Osteoblast (primary cell): ENCODE results near the gene ZMAT5. TPM values are rescaled to one million over a fixed set of nuclear protein-coding genes. Genes with fewer than 3 reads are reported as not detected.

Source experiments
- DNase-seq: peaks from one replicate; pipeline ENCODE4 v3.0.0; 2011; ENCODE audit warnings: low spot score, mixed read lengths; ENCODE audit not compliant: insufficient read length; ENCODE audit errors: missing footprints
- H2AFZ ChIP-seq: 2 replicates; pipeline ENCODE4 v1.6.0; 2011; ENCODE audit warnings: mild to moderate bottlenecking, low read length
- H3K27ac ChIP-seq: 2 replicates; pipeline ENCODE4 v1.5.1; 2011; ENCODE audit warnings: mild to moderate bottlenecking, low read depth, low read length, moderate library complexity
- H3K27me3 ChIP-seq: 2 replicates; pipeline ENCODE4 v1.6.0; 2012; ENCODE audit warnings: mild to moderate bottlenecking, control low read depth, inconsistent platforms, low read length, moderate library complexity; ENCODE audit not compliant: insufficient read depth
- H3K36me3 ChIP-seq: 2 replicates; pipeline ENCODE4 v1.5.1; 2011; ENCODE audit warnings: mild to moderate bottlenecking, low read length, control low read depth, moderate library complexity; ENCODE audit not compliant: insufficient read depth
- H3K4me1 ChIP-seq: 2 replicates; pipeline ENCODE4 v1.5.1; 2011; ENCODE audit warnings: mild to moderate bottlenecking, low read length, control low read depth, moderate library complexity; ENCODE audit not compliant: insufficient read depth
- H3K4me2 ChIP-seq: 2 replicates; pipeline ENCODE4 v1.6.0; 2011; ENCODE audit warnings: mild to moderate bottlenecking, low read length; ENCODE audit not compliant: insufficient read depth
- H3K4me3 ChIP-seq: fragments of 200-600 bp; sonication (generic); 3 replicates; pipeline ENCODE4 v1.5.1; 2012; ENCODE audit warnings: mild to moderate bottlenecking, low read length, inconsistent platforms; ENCODE audit not compliant: insufficient read depth
- H3K79me2 ChIP-seq: 2 replicates; pipeline ENCODE4 v1.6.0; 2012; ENCODE audit warnings: mild to moderate bottlenecking, low read length, control low read depth, inconsistent platforms; ENCODE audit not compliant: insufficient read depth
- H3K9me3 ChIP-seq: 2 replicates; pipeline ENCODE4 v1.5.1; 2011; ENCODE audit warnings: low read depth, low read length, control low read depth
- H4K20me1 ChIP-seq: 2 replicates; pipeline ENCODE4 v1.6.0; 2012; ENCODE audit warnings: mild to moderate bottlenecking, low read length, control low read depth; ENCODE audit not compliant: insufficient read depth
- total RNA-seq: library from RNA; depleted of rRNA; stranded (reverse); fragments of >200 nt; gene quantifications from 2 replicates; pipeline ENCODE4 v1.2.3, GENCODE V29; 2012
- TF ChIP-seq, protein P1 (sequence below): IDR thresholded peaks from 2 replicates; pipeline ENCODE4 v1.5.1; 2011; ENCODE audit warnings: mild to moderate bottlenecking, low read depth, low read length, moderate library complexity; ENCODE audit errors: extremely low read depth

The ZMAT5 gene
- total RNA-seq, 1 donor = 15.6 TPM

DNA sequence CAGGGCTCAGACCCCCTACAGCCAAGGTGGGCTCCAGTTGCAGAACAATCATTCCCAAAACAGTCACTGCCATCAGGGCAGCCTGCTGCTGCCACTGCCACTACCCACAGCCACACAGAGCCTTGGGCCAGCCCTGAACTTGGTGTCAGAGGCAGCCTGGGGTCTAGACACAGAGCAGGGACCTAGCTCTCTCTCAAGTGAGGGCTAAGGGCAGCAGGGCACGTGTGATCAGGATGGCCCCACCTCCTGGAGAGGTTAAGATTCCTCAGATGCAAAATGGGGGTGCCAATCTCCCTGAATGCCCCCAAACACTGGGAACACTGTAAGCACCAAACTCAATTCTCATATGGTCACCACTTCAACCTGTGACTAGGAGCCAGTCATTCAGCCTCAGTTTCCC is 31.4 kb downstream of the ZMAT5 start:
- TF ChIP-seq, protein P1, sequence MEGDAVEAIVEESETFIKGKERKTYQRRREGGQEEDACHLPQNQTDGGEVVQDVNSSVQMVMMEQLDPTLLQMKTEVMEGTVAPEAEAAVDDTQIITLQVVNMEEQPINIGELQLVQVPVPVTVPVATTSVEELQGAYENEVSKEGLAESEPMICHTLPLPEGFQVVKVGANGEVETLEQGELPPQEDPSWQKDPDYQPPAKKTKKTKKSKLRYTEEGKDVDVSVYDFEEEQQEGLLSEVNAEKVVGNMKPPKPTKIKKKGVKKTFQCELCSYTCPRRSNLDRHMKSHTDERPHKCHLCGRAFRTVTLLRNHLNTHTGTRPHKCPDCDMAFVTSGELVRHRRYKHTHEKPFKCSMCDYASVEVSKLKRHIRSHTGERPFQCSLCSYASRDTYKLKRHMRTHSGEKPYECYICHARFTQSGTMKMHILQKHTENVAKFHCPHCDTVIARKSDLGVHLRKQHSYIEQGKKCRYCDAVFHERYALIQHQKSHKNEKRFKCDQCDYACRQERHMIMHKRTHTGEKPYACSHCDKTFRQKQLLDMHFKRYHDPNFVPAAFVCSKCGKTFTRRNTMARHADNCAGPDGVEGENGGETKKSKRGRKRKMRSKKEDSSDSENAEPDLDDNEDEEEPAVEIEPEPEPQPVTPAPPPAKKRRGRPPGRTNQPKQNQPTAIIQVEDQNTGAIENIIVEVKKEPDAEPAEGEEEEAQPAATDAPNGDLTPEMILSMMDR = no peak
- Histone ChIP-seq H3K9me3 (no peaks in the 10 kb centered on the region), H3K4me1 (no peaks in the 10 kb centered on the region), H3K4me2 (no peak overlapping the region), H3K79me2 (no peaks in the 10 kb centered on the region), H2AFZ (no peak overlapping the region), H3K27ac (no peak overlapping the region), H3K36me3 (no peaks in the 10 kb centered on the region), H3K4me3 (no peak overlapping the region), H3K27me3 (no peaks in the 10 kb centered on the region), H4K20me1 (no peaks in the 10 kb centered on the region)
- peak; percentile 84 for DNase-seq

DNA sequence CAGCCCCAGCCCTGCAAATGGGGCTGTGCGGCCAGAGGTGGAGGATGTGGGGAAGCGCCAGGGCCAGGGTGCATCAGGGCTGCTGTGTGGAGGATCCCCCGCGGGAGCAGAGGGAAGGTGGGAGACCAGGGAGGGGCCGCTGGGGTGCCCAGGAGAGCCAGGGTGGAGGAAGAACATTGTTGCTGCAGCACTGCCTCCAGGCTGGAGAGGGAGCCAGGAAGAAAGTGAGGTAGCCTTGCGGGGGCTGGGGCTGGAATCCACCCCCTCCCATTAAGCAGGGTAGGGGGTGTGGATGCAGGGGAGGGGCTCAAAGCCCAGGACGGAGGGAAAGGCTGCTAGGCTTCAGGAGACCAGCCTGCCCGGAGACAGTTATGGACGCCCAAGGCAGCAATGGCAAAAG is 32.0 kb downstream of the ZMAT5 start:
- H4K20me1 ChIP-seq = no peaks in the 10 kb centered on the region
- H3K27me3 ChIP-seq = no peaks in the 10 kb centered on the region
- no peak overlapping the region for H3K27ac ChIP-seq
- H3K79me2 ChIP-seq = no peaks in the 10 kb centered on the region
- H3K4me1 ChIP-seq = no peaks in the 10 kb centered on the region
- no peak overlapping the region for H3K4me2 ChIP-seq
- H3K4me3 ChIP-seq = no peak overlapping the region
- no peaks in the 10 kb centered on the region for H3K9me3 ChIP-seq
- H2AFZ ChIP-seq = no peak overlapping the region
- DNase-seq = peak; percentile 69
- no peaks in the 10 kb centered on the region for H3K36me3 ChIP-seq
- TF ChIP-seq, protein P1 = no peak

DNA sequence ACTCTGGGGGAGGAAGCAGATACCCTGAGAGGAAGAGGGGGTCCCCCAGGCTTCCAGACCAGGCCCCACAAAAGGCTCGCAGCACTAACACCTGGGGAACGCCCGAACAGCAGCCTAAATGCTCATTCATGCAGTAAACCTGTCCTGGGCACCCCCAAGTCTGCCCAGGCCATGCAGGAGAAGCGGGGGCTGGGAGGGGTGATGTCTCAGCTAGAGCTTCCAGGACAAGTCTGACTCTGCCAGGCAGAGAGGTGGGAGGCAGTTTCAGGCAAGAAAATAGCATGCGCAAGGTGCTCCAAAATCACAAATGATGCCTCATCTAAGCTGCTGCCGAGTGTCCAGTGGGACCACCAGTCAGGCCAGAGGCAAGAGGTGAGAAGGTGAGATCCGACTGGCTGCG is 32.4 kb downstream of the ZMAT5 start:
- Histone ChIP-seq H4K20me1 (no peaks in the 10 kb centered on the region), H3K9me3 (no peaks in the 10 kb centered on the region), H3K79me2 (no peaks in the 10 kb centered on the region), H3K4me1 (no peaks in the 10 kb centered on the region), H3K27ac (no peak overlapping the region), H3K4me3 (no peak overlapping the region), H3K36me3 (no peaks in the 10 kb centered on the region), H3K4me2 (no peak overlapping the region), H3K27me3 (no peaks in the 10 kb centered on the region), H2AFZ (no peak overlapping the region)
- TF ChIP-seq, protein P1 = no peak
- DNase-seq = peak; percentile 75

DNA sequence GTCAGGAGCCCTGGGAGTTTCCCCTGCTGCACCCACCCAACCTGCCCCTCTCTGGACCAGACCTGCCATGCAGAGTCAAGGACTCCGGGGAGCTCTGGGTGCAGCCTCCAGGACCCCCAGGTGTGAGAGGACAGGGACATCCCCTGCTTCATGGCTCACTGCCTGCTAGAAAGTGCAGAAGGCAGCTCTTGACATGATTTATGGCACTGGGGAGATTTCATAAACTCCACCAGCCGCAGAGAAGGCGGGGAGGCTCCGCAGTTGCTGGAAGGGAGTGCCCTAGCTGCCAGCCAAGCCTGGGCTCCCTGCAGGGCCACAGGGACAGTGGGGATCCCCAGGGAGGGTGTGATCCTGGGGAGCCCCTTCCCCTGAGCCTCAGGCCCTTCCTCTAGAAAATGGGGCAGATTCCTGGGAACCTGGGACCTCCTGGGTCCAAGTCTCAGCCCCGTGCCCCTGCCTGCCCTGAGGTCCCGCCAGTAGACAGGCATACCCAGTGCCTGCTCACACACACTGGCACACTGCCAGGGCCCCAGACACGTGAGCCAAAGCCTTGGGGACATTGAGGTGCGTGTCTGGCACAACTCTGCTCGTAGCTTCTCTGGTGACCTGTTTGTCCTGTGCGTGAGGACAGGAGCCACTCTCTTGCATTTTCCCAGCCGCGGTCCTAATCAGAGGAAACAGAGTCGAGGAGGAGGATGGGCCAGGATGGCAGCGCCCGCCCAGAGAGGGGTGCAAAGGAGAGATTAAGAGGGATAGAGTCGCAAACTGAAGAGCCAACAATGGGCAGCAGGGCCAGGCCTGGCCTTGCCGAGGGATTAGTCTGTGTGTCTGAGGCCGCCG is 33.2 kb downstream of the ZMAT5 start:
- peak; percentile 85 for DNase-seq
- H3K9me3 ChIP-seq = no peaks in the 10 kb centered on the region
- H3K4me2 ChIP-seq = no peak overlapping the region
- no peaks in the 10 kb centered on the region for H3K4me1 ChIP-seq
- no peak overlapping the region for H2AFZ ChIP-seq
- H3K79me2 ChIP-seq = no peaks in the 10 kb centered on the region
- TF ChIP-seq, protein P1 = no peak
- H3K4me3 ChIP-seq = no peak overlapping the region
- H3K27me3 ChIP-seq = no peaks in the 10 kb centered on the region
- H4K20me1 ChIP-seq = no peaks in the 10 kb centered on the region
- H3K27ac ChIP-seq = no peak overlapping the region
- no peaks in the 10 kb centered on the region for H3K36me3 ChIP-seq
